HepG2 (cell line): Measurements from ENCODE around the gene PPRC1. TPM values are rescaled to one million over a fixed set of nuclear protein-coding genes. Genes with fewer than 3 reads are reported as not detected.

Experiments used
- ZBTB44 ChIP-seq: sonication (generic); formaldehyde crosslinking; IDR thresholded peaks from 2 replicates; pipeline ENCODE4 v1.4.0; 2020; ENCODE audit warnings: missing genetic modification reagents
- ZNF33A ChIP-seq: sonication (generic); formaldehyde crosslinking; IDR thresholded peaks from 2 replicates; pipeline ENCODE4 v1.5.1; 2020; ENCODE audit warnings: missing genetic modification reagents, mild to moderate bottlenecking, moderate library complexity, borderline replicate concordance
- ZNF383 ChIP-seq: sonication (generic); formaldehyde crosslinking; IDR thresholded peaks from 2 replicates; pipeline ENCODE4 v1.4.0; 2020; ENCODE audit warnings: missing genetic modification reagents, mild to moderate bottlenecking, borderline replicate concordance
- ZNF800 ChIP-seq: sonication (generic); formaldehyde crosslinking; IDR thresholded peaks from 2 replicates; pipeline ENCODE4 v1.4.0; 2020; ENCODE audit warnings: missing genetic modification reagents
- ZXDC ChIP-seq: sonication (generic); formaldehyde crosslinking; IDR thresholded peaks from 2 replicates; pipeline ENCODE4 v1.5.0; 2020; ENCODE audit warnings: mild to moderate bottlenecking, missing genetic modification reagents
- polyA plus RNA-seq, 8 experiments: library from polyadenylated mRNA; depleted of rRNA in 3 of 8; stranded (reverse) in 7 of 8; unstranded in 1 of 8; fragments of >200 nt; fragmentation: Illumina TruSeq in 4 of 8; extraction: Trizol in 4 of 8; gene quantifications; 2 replicates each; pipeline versions ENCODE4 v1.2.1 to v1.2.3, GENCODE V29; 2011 to 2016; ENCODE audit warnings: low read depth in 4 of 8, missing spikeins in 1 of 8, mixed read lengths in 1 of 8; ENCODE audit not compliant: insufficient read depth in 1 of 8
- total RNA-seq, 5 experiments: library from RNA; depleted of rRNA; stranded (reverse); fragments of >200 nt; fragmentation: Illumina TruSeq; extraction: Trizol; gene quantifications; 2 replicates each; pipeline ENCODE4 v1.2.3, GENCODE V29; 2016; ENCODE audit warnings: low read depth in 1 of 5

The PPRC1 gene
- total and polyA plus RNA-seq, 2 of the 13 experiments (the other 11 are each of a cell fraction or from before 2014, with no cell fraction given) = 18.7 to 24.2 TPM

GRCh38 chr10:102106998-102107397 lies 25.8 kb upstream of the PPRC1 start (continued):
- TF ChIP-seq ZNF383 (CRISPR knock-in tag) (no peak), ZNF800 (CRISPR knock-in tag) (no peak), ZXDC (CRISPR knock-in tag) (no peak), ZBTB44 (CRISPR knock-in tag) (no peak), ZNF33A (CRISPR knock-in tag) (no peak)
- TF ChIP-seq, all 625 proteins: peak for 0
